Vagina (tissue), 2 donors: ENCODE results near the gene SNX24.

ENCODE experiments used
- CTCF ChIP-seq, 3 experiments: fragments of 450-650 bp in 2 of 3; fragments of 200-600 bp in 1 of 3; sonication (generic) in 1 of 3; IDR thresholded peaks; one replicate each; pipeline ENCODE4 v1.5.1; 2017 to 2019; ENCODE audit warnings: antibody characterized with exemption in 3 of 3, mild to moderate bottlenecking in 2 of 3, moderate library complexity in 2 of 3
- POLR2A ChIP-seq, 2 donors: fragments of 450-650 bp; IDR thresholded peaks; one replicate each; pipeline ENCODE4 v1.6.1; 2017; ENCODE audit warnings: antibody characterized with exemption in 2 of 2, mild to moderate bottlenecking in 2 of 2, moderate library complexity in 2 of 2

- TF ChIP-seq CTCF (IDR thresholded peaks at IDR 0.05) (no peak), POLR2A (IDR thresholded peaks at IDR 0.05) (no peak)
These were observed 205.8 kb downstream of the SNX24 start for GRCh38 chr5:123051206-123051605.
